K562 (cell line): Measurements from ENCODE around the gene PDE1A. TPM values are rescaled to one million over a fixed set of nuclear protein-coding genes. Genes with fewer than 3 reads are reported as not detected.

ENCODE experiments used
- polyA plus RNA-seq, 8 experiments: library from polyadenylated mRNA; depleted of rRNA in 4 of 8; stranded (reverse) in 5 of 8; unstranded in 3 of 8; fragments of >200 nt; fragmentation: Nextera tagmentation in 2 of 8; fragmentation: Illumina TruSeq in 1 of 8; extraction: Ambion mirVana in 2 of 8; extraction: Trizol in 1 of 8; gene quantifications; 2 replicates each; pipeline versions ENCODE4 v1.2.1 to v1.2.3, GENCODE V29; 2011 to 2014; ENCODE audit warnings: inconsistent platforms in 1 of 8, missing spikeins in 1 of 8
- small RNA-seq: library from RNA; depleted of rRNA; stranded (forward); fragments of <200 nt; gene quantifications from one replicate; pipeline ENCODE3, GENCODE V24; 2014
- total RNA-seq, 7 experiments: library from RNA; depleted of rRNA in 6 of 7; stranded (reverse); fragments of >200 nt in 6 of 7; fragmentation: Illumina TruSeq in 2 of 7; extraction: Trizol in 2 of 7; gene quantifications; 2 replicates each; pipeline versions ENCODE4 v1.2.1 to v1.2.3, GENCODE V29; 2011 to 2021; ENCODE audit warnings: low replicate concordance in 1 of 7

PDE1A gene
- total and polyA plus RNA-seq, 9 of the 15 experiments (the other 6 are each of a cell fraction or from before 2014, with no cell fraction given), result 0.14 to 0.91 (median 0.32) TPM

Small RNA genes within 50 kb of the gene (small RNA-seq; reads per million reads assigned to genes)
- not detected for gene RN7SL267P
